HG03103 (cell line): ENCODE data around the gene TMC5.
"Not testable (repeated sequence)": the region's sequence is repeated elsewhere in the genome, so short reads cannot be mapped to it uniquely, and the experiment has no call there.

Experiments used
- ATAC-seq: cut with Tn5 transposase; IDR thresholded peaks from one replicate; pipeline ENCODE4 v1.9.1; 2021; ENCODE audit warnings: low read depth; ENCODE audit not compliant: unreplicated experiment

Gene TMC5

GRCh38 chr16:19400711-19401110 is 17.0 kb upstream of the TMC5 start:
- no peak for ATAC-seq

GRCh38 chr16:19406891-19407491 is 10.7 kb upstream of the TMC5 start:
- ATAC-seq: no peak

GRCh38 chr16:19410435-19411171 is 7.1 kb upstream of the TMC5 start:
- ATAC-seq: no peak

- ATAC-seq: no peak
Measured at GRCh38 chr16:19411298-19411697, 6.4 kb upstream of the TMC5 start.

GRCh38 chr16:19412055-19412454 is 5.6 kb upstream of the TMC5 start:
- not testable (repeated sequence) for ATAC-seq

- no peak for ATAC-seq
Measured at GRCh38 chr16:19415461-19415860, 2.2 kb upstream of the TMC5 start.

GRCh38 chr16:19415918-19416317 is 1.8 kb upstream of the TMC5 start:
- ATAC-seq: no peak

GRCh38 chr16:19418200-19418599 is 517 bp downstream of the TMC5 start:
- no peak for ATAC-seq

- no peak for ATAC-seq
Measured at GRCh38 chr16:19419698-19420075, 2.0 kb downstream of the TMC5 start.

GRCh38 chr16:19424478-19424877 is 6.8 kb downstream of the TMC5 start:
- no peak for ATAC-seq

GRCh38 chr16:19430345-19430744 is 12.7 kb downstream of the TMC5 start:
- ATAC-seq: no peak

- ATAC-seq: no peak
Measured at GRCh38 chr16:19431636-19432340, 14.1 kb downstream of the TMC5 start.

- no peak for ATAC-seq
Measured at GRCh38 chr16:19432429-19432828, 14.7 kb downstream of the TMC5 start.

- ATAC-seq: no peak
Measured at GRCh38 chr16:19434584-19434983, 16.9 kb downstream of the TMC5 start.

- ATAC-seq: no peak
Measured at GRCh38 chr16:19436540-19436939, 18.9 kb downstream of the TMC5 start.

- no peak for ATAC-seq
Measured at GRCh38 chr16:19437280-19437679, 19.6 kb downstream of the TMC5 start.

GRCh38 chr16:19438739-19439138 is 21.1 kb downstream of the TMC5 start:
- ATAC-seq: no peak

- ATAC-seq: no peak
Measured at GRCh38 chr16:19439483-19439882, 21.8 kb downstream of the TMC5 start.

- ATAC-seq: no peak
Measured at GRCh38 chr16:19443659-19444058, 26.0 kb downstream of the TMC5 start.

- ATAC-seq: no peak
Measured at GRCh38 chr16:19446300-19446846, 28.7 kb downstream of the TMC5 start.

GRCh38 chr16:19446886-19447285 is 29.2 kb downstream of the TMC5 start:
- ATAC-seq: no peak

- ATAC-seq: no peak
Measured at GRCh38 chr16:19450186-19450585, 32.5 kb downstream of the TMC5 start.
